ENCODE data around the gene SH2D6.
"Not testable (repeated sequence)": the region's sequence is repeated elsewhere in the genome, so short reads cannot be mapped to it uniquely, and the experiment has no call there.

SH2D6 gene

GRCh38 chr2:85472261-85472660, 53.7 kb downstream of the SH2D6 start:
- no peak for DNase-seq

GRCh38 chr2:85475799-85476490, 57.4 kb downstream of the SH2D6 start:
- no peak for DNase-seq

- DNase-seq: no peak
These were observed 58.1 kb downstream of the SH2D6 start for GRCh38 chr2:85476624-85477023.

- DNase-seq: no peak
These were observed 59.4 kb downstream of the SH2D6 start for GRCh38 chr2:85477884-85478283.

GRCh38 chr2:85481818-85482777, 63.6 kb downstream of the SH2D6 start:
- DNase-seq: no peak

- not testable (repeated sequence) for DNase-seq
These were observed 66.1 kb downstream of the SH2D6 start for GRCh38 chr2:85484615-85485014.

- DNase-seq: no peak
These were observed 67.3 kb downstream of the SH2D6 start for GRCh38 chr2:85485815-85486214.

Data from activated CD4-positive, alpha-beta T cell treated with anti-CD3 and anti-CD28 coated beads for 48 hours (primary cell).